22Rv1 (cell line): ENCODE results near the gene SLC26A1.

Experiments used
- ZFX ChIP-seq: fragments of 450-650 bp; IDR thresholded peaks from 2 replicates; pipeline ENCODE4 v1.6.1; 2017; ENCODE audit warnings: antibody characterized with exemption, borderline replicate concordance
- TF ChIP-seq, protein P1 (sequence below): fragments of 450-650 bp; IDR thresholded peaks from 2 replicates; pipeline ENCODE4 v1.5.1; 2017; ENCODE audit warnings: mild to moderate bottlenecking

GRCh38 chr4:965766-966134 is 27.5 kb downstream of the SLC26A1 start:
- TF ChIP-seq, protein P1, sequence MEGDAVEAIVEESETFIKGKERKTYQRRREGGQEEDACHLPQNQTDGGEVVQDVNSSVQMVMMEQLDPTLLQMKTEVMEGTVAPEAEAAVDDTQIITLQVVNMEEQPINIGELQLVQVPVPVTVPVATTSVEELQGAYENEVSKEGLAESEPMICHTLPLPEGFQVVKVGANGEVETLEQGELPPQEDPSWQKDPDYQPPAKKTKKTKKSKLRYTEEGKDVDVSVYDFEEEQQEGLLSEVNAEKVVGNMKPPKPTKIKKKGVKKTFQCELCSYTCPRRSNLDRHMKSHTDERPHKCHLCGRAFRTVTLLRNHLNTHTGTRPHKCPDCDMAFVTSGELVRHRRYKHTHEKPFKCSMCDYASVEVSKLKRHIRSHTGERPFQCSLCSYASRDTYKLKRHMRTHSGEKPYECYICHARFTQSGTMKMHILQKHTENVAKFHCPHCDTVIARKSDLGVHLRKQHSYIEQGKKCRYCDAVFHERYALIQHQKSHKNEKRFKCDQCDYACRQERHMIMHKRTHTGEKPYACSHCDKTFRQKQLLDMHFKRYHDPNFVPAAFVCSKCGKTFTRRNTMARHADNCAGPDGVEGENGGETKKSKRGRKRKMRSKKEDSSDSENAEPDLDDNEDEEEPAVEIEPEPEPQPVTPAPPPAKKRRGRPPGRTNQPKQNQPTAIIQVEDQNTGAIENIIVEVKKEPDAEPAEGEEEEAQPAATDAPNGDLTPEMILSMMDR: no peak
- no peak for TF ChIP-seq ZFX
